Liver (tissue), 9 donors: ENCODE measurements around the gene NRG4. TPM values are rescaled to one million over a fixed set of nuclear protein-coding genes. Genes with fewer than 3 reads are reported as not detected.
A peak's percentile ranks its signal among the peaks of the same experiment; 100 is the strongest.

Experiments
- DNase-seq: peaks from one replicate; pipeline ENCODE4 v3.0.0-alpha.2; 2017; ENCODE audit warnings: low spot score
- H3K27ac ChIP-seq, 2 donors: one replicate each; pipeline ENCODE4 v1.7.0; 2013; ENCODE audit warnings: inconsistent platforms in 2 of 2, low read length in 2 of 2, control low read depth in 1 of 2, low read depth in 1 of 2, mild to moderate bottlenecking in 1 of 2
- H3K27me3 ChIP-seq, 4 donors: one replicate each; pipeline versions ENCODE4 v1.6.1 to v1.7.0; 2013; ENCODE audit warnings: low read length in 3 of 4, inconsistent platforms in 1 of 4, mild to moderate bottlenecking in 1 of 4, moderate library complexity in 1 of 4; ENCODE audit not compliant: control insufficient read depth in 4 of 4, insufficient read depth in 4 of 4
- H3K36me3 ChIP-seq, 4 donors: one replicate each; pipeline versions ENCODE4 v1.6.1 to v1.7.0; 2013; ENCODE audit warnings: low read length in 3 of 4, mild to moderate bottlenecking in 3 of 4, low read depth in 1 of 4, moderate library complexity in 1 of 4; ENCODE audit not compliant: control insufficient read depth in 4 of 4, insufficient read depth in 3 of 4
- H3K4me1 ChIP-seq, 4 donors: one replicate each; pipeline versions ENCODE4 v1.6.1 to v1.7.0; 2013; ENCODE audit warnings: low read length in 3 of 4, mild to moderate bottlenecking in 3 of 4, moderate library complexity in 1 of 4; ENCODE audit not compliant: control insufficient read depth in 4 of 4, insufficient read depth in 4 of 4
- H3K4me3 ChIP-seq, 3 donors: one replicate each; pipeline versions ENCODE4 v1.6.1 to v1.7.0; 2013; ENCODE audit warnings: low read length in 3 of 3, control low read depth in 1 of 3, low read depth in 1 of 3, mild to moderate bottlenecking in 1 of 3
- H3K9ac ChIP-seq, 2 donors: one replicate each; pipeline ENCODE4 v1.7.0; 2013; ENCODE audit warnings: low read length in 2 of 2, mild to moderate bottlenecking in 2 of 2, moderate library complexity in 2 of 2, control low read depth in 1 of 2, low read depth in 1 of 2
- H3K9me3 ChIP-seq, 4 donors: one replicate each; pipeline versions ENCODE4 v1.6.1 to v1.7.0; 2013; ENCODE audit warnings: low read length in 3 of 4; ENCODE audit not compliant: control insufficient read depth in 4 of 4
- ATF3 ChIP-seq: IDR thresholded peaks from 2 replicates; pipeline ENCODE4 v1.6.1; 2016; ENCODE audit warnings: antibody characterized with exemption
- CTCF ChIP-seq: fragments of 150-350 bp; IDR thresholded peaks from 2 replicates; pipeline ENCODE4 v1.5.1; 2017; ENCODE audit warnings: improper control_type of control experiment, low read depth, low read length; ENCODE audit not compliant: missing input control
- FOXA1 ChIP-seq: IDR thresholded peaks from 2 replicates; pipeline ENCODE4 v1.6.1; 2016; ENCODE audit warnings: antibody characterized with exemption
- FOXA2 ChIP-seq: IDR thresholded peaks from 2 replicates; pipeline ENCODE4 v1.6.1; 2016; ENCODE audit warnings: antibody characterized with exemption
- GABPA ChIP-seq, 2 donors: IDR thresholded peaks in 1 of 2; conservative IDR thresholded peaks in 1 of 2; 2 replicates each; pipeline ENCODE4 v1.6.1; 2016; ENCODE audit warnings: antibody characterized with exemption in 2 of 2, mild to moderate bottlenecking in 1 of 2, moderate library complexity in 1 of 2
- HNF4A ChIP-seq, 2 donors: conservative IDR thresholded peaks; 2 replicates each; pipeline ENCODE4 v1.6.1; 2016; ENCODE audit warnings: antibody characterized with exemption in 2 of 2, mild to moderate bottlenecking in 2 of 2
- JUND ChIP-seq, 2 donors: IDR thresholded peaks; 2 replicates each; pipeline ENCODE4 v1.6.1; 2016; ENCODE audit warnings: antibody characterized with exemption in 2 of 2
- NR2F2 ChIP-seq: IDR thresholded peaks from 2 replicates; pipeline ENCODE4 v1.6.1; 2016; ENCODE audit warnings: antibody characterized with exemption
- RAD21 ChIP-seq, 2 donors: IDR thresholded peaks; 2 replicates each; pipeline ENCODE4 v1.6.1; 2016; ENCODE audit warnings: antibody characterized with exemption in 2 of 2, mild to moderate bottlenecking in 2 of 2
- REST ChIP-seq: IDR thresholded peaks from 2 replicates; pipeline ENCODE4 v1.6.1; 2016; ENCODE audit warnings: antibody characterized with exemption, mild to moderate bottlenecking
- RXRA ChIP-seq, 2 donors: IDR thresholded peaks; 2 replicates each; pipeline ENCODE4 v1.6.1; 2017 to 2018; ENCODE audit warnings: antibody characterized with exemption in 2 of 2, mild to moderate bottlenecking in 1 of 2
- SP1 ChIP-seq: IDR thresholded peaks from 2 replicates; pipeline ENCODE4 v1.6.1; 2018; ENCODE audit warnings: antibody characterized with exemption, mild to moderate bottlenecking
- YY1 ChIP-seq: IDR thresholded peaks from 2 replicates; pipeline ENCODE4 v1.6.1; 2016; ENCODE audit warnings: antibody characterized with exemption, mild to moderate bottlenecking
- ZBTB33 ChIP-seq: IDR thresholded peaks from 2 replicates; pipeline ENCODE4 v1.6.1; 2016; ENCODE audit warnings: antibody characterized with exemption
- WGBS: extraction: QIAGEN DNeasy Blood & Tissue Kit; methylation state at CpG from one replicate; pipeline ENCODE4 v1.1.7; 2013; 5-methylcytosine and 5-hydroxymethylcytosine counted together
- polyA plus RNA-seq, 2 donors: library from polyadenylated mRNA; stranded (reverse) in 1 of 2; unstranded in 1 of 2; fragments of 200-250 nt in 1 of 2; fragments of >200 nt in 1 of 2; fragmentation: Nextera tagmentation in 1 of 2; extraction: Ambion mirVana in 1 of 2; gene quantifications; one replicate each; pipeline versions ENCODE4 v1.2.1 to v1.2.3, GENCODE V29; 2013 to 2015
- total RNA-seq, 2 donors: library from RNA; depleted of rRNA; stranded (reverse); fragments of >200 nt; gene quantifications; one replicate each; pipeline ENCODE4 v1.2.3, GENCODE V29; 2014
- donor health status: healthy.
- donor health status: healthy.
- donor health status: healthy.
- donor health status: healthy.
- donor health status: healthy.

NRG4 gene
- total and polyA plus RNA-seq, 4 donors = 0.51 to 1.3 (median 1.0) TPM; not detected in 1

DNA sequence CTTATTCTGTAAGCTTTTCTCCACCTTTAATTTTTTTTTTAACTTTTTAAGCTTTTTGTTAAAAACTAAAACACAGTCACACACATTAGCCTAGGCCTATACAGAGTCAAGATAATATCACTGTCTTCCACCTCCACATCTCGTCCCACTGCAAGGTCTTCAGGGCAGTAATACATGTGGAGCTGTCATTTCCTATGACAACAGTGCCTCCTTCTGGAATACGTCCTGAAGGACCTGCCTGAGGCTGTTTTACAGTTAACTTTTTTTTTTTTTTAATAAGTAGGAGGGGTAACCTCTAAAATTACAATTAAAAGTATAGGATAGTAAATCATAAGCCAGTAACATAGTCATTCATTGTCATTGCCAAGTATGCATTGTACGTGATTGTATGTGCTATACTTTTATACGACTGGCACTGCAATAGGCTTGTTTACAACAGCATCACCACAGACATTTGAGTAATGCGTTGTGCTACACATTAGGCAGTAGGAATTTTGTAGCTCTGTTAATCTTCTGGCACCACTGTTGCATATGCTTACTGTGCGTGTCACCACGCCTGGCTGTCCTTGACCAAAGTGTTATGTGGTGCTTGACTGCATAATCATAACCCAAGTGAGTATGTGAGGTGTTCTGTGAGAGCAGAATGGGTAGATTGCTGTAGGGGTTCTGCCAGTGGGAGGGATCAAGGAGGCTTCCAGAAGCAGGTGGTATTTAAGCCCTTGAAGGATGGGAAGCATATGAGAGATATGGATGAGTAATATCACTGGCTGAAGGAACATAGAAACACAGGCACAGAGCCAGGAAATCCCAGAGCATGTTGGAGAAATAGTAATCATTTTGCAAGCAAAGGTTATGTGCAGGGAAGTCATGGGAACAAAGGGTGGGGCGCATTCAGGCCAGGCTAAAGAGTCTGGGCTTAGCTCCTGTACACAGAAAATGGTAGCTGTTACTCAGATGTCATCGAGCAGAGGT lies 90.2 kb downstream of the NRG4 start (continued):
- TF ChIP-seq FOXA1 (no peak), RAD21 (IDR thresholded peaks at IDR 0.05) (peak; percentile 79 to 85), GABPA (IDR thresholded peaks at IDR 0.05 in 1 of 2, conservative IDR thresholded peaks at IDR 0.05 in 1 of 2) (no peak), SP1 (no peak), HNF4A (conservative IDR thresholded peaks at IDR 0.05) (peak in 1 of 2 donors; percentile 6), ATF3 (no peak), JUND (IDR thresholded peaks at IDR 0.05) (no peak)

DNA sequence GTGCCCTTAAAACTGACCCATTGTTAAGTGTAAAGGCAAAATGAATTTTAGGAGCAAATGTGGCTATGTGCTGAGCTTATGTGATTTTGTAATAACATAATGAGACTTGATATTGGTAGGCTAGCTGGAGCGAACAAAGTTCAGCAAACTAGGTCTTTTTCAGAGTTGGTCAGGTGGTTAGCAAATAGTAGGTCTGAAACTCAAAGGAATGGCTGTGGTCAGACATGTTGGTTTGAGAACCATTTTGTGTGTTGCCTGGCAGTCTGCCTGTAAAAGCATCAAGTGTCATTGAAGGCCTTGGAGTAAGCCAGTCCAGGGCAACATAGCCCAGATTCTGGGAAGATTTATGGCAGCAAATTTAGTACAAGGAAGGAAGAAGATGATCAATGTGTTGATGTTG lies 92.1 kb downstream of the NRG4 start:
- no peak for DNase-seq
- no peak overlapping the region for H3K9ac ChIP-seq
- TF ChIP-seq ZBTB33 (no peak), NR2F2 (no peak), HNF4A (conservative IDR thresholded peaks at IDR 0.05) (peak; percentile 27 to 55), YY1 (peak; percentile 53), SP1 (peak; percentile 28), FOXA2 (no peak), REST (no peak), GABPA (IDR thresholded peaks at IDR 0.05 in 1 of 2, conservative IDR thresholded peaks at IDR 0.05 in 1 of 2) (no peak), JUND (IDR thresholded peaks at IDR 0.05) (no peak), CTCF (no peak), RXRA (IDR thresholded peaks at IDR 0.05) (no peak), RAD21 (IDR thresholded peaks at IDR 0.05) (no peak)
- peaks cover 3 to 23% (median 8%) of the 10 kb centered on the region in 4 donors for H3K4me1 ChIP-seq
- H3K36me3 ChIP-seq = peaks cover 0 to 9% (median 4%) of the 10 kb centered on the region in 4 donors
- no peaks in the 10 kb centered on the region for H3K27me3 ChIP-seq
- 93% methylated on average over 1 of the region's 1 CpG for WGBS
- no peak overlapping the region for H3K4me3 ChIP-seq
- H3K9me3 ChIP-seq = no peaks in the 10 kb centered on the region
- H3K27ac ChIP-seq = no peak overlapping the region
